ENCODE measurements around the gene BCR. TPM values are rescaled to one million over a fixed set of nuclear protein-coding genes. Genes with fewer than 3 reads are reported as not detected.
"Not testable (repeated sequence)": the region's sequence is repeated elsewhere in the genome, so short reads cannot be mapped to it uniquely, and the experiment has no call there.

Gene BCR
- total and polyA plus RNA-seq, 9 donors = 7.1 to 44.6 (median 35.6) TPM

DNA sequence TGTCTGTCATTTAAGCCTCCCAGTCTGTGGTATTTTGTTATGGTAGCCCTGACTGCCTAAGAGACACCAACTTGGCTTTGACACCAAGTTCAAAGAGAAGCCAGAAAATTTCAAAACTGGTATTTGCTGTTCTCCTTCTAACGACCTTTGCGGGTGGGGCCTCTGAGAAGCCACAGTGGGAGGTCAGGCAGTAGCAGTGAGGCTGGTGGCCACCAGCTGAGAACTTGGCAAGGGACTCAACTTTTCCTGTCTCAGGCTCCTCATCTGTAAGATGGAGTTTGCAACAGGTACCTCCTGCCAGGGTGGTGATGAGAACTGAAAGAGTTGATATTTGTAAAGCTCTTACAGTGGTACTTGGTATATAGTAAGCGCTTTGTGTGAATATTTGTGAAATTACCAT is 183.4 kb downstream of the BCR start:
- H3K36me3 ChIP-seq = no peaks in the 10 kb centered on the region
- no peak for DNase-seq
- WGBS, 3 donors = 50 to 61% (median 61%) methylated on average over 3 of the region's 3 CpGs
- TF ChIP-seq, protein P1, sequence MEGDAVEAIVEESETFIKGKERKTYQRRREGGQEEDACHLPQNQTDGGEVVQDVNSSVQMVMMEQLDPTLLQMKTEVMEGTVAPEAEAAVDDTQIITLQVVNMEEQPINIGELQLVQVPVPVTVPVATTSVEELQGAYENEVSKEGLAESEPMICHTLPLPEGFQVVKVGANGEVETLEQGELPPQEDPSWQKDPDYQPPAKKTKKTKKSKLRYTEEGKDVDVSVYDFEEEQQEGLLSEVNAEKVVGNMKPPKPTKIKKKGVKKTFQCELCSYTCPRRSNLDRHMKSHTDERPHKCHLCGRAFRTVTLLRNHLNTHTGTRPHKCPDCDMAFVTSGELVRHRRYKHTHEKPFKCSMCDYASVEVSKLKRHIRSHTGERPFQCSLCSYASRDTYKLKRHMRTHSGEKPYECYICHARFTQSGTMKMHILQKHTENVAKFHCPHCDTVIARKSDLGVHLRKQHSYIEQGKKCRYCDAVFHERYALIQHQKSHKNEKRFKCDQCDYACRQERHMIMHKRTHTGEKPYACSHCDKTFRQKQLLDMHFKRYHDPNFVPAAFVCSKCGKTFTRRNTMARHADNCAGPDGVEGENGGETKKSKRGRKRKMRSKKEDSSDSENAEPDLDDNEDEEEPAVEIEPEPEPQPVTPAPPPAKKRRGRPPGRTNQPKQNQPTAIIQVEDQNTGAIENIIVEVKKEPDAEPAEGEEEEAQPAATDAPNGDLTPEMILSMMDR (IDR thresholded peaks at IDR 0.05) = no peak
- TF ChIP-seq POLR2A (IDR thresholded peaks at IDR 0.05) = no peak
- no peak for TF ChIP-seq EP300 (IDR thresholded peaks at IDR 0.05)
- H3K27ac ChIP-seq = no peak overlapping the region
- no peaks in the 10 kb centered on the region for H3K9me3 ChIP-seq
- H3K4me1 ChIP-seq (ENCODE audit: insufficient read depth) = no peaks in the 10 kb centered on the region
- no peaks in the 10 kb centered on the region for H3K27me3 ChIP-seq
- intact Hi-C loops (cut with DNase I) = no loop called here
- no peak overlapping the region for H3K4me3 ChIP-seq

DNA sequence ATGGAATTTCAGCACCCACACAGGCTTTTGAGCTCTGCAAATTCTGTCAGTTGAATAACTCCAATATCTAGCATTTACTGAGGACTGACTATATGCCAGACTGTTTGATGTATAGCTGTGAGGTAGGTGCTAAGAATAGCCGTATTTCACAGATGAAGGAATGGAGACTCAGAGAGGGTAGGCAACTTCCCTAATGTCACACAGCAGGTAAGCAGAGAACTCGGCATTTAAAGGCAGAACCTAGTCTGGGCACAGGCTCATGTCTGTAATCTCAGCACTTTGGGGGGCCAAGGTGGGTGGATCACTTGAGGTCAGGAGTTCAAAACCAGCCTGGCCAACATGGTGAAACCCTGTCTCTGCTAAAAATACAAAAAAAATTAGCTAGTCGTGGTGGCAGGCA is 184.1 kb downstream of the BCR start:
- Histone ChIP-seq H3K27ac (no peak overlapping the region), H3K9me3 (no peaks in the 10 kb centered on the region), H3K27me3 (no peaks in the 10 kb centered on the region), H3K4me3 (no peak overlapping the region), H3K36me3 (no peaks in the 10 kb centered on the region), H3K4me1 (ENCODE audit: insufficient read depth) (no peaks in the 10 kb centered on the region)
- DNase-seq = no peak
- TF ChIP-seq, protein P1 (IDR thresholded peaks at IDR 0.05) = no peak
- TF ChIP-seq POLR2A (IDR thresholded peaks at IDR 0.05) (no peak), EP300 (IDR thresholded peaks at IDR 0.05) (no peak)
- WGBS, 3 donors = 50 to 80% (median 65%) methylated on average over 3 of the region's 3 CpGs
- intact Hi-C loops (cut with DNase I) = no loop called here

DNA sequence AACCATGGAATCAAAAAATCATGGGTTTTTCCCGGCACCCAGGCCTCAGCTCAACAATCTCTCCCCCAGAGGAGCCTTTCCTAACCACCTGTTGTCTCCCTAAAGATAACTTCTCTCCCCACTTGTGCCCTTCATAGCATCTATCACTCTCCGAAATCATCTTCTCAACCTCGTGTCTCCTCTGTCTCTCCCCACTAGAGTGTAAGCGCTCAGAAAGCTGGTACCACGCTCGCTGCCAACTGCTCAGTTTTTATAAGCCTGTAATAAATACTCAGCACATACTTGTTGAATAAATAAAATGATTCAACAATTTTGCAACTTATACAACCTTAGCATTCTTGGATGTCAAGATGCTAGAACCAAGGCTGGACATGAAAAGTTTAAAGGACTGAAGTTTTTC is 185.2 kb downstream of the BCR start:
- Histone ChIP-seq H3K27me3 (no peaks in the 10 kb centered on the region), H3K4me1 (ENCODE audit: insufficient read depth) (no peaks in the 10 kb centered on the region), H3K36me3 (no peaks in the 10 kb centered on the region), H3K27ac (no peak overlapping the region), H3K4me3 (no peak overlapping the region), H3K9me3 (no peaks in the 10 kb centered on the region)
- intact Hi-C loops (cut with DNase I) = no loop called here
- TF ChIP-seq, protein P1 (IDR thresholded peaks at IDR 0.05) = no peak
- TF ChIP-seq POLR2A (IDR thresholded peaks at IDR 0.05) = no peak
- no peak for TF ChIP-seq EP300 (IDR thresholded peaks at IDR 0.05)
- DNase-seq = no peak
- 85 to 94% (median 91%) methylated on average over 6 of the region's 6 CpGs for WGBS, 3 donors

DNA sequence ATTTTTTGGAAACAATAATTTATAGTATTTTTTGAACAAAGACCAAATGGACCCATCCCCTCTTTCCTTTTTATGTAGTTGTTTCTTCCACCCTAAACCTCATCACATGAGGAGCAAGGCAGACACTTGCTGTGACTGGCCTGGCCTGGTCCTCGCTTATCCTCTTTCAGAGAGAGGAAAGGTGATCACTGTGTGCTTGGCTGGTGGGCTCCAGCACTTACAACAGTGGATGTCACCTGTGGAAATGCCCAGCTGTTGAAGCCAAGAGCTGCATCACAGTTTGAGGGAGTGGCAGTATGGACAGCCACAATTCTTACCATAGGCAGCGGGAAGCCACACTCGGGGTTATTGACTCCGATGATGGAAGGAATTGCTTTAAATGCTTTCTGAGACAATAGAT is 185.7 kb downstream of the BCR start:
- WGBS, 3 donors = 87 to 95% (median 94%) methylated on average over 4 of the region's 4 CpGs
- Histone ChIP-seq H3K36me3 (no peaks in the 10 kb centered on the region), H3K4me1 (ENCODE audit: insufficient read depth) (no peaks in the 10 kb centered on the region), H3K27me3 (no peaks in the 10 kb centered on the region), H3K9me3 (no peaks in the 10 kb centered on the region), H3K27ac (no peak overlapping the region), H3K4me3 (no peak overlapping the region)
- no peak for DNase-seq
- intact Hi-C loops (cut with DNase I) = no loop called here
- TF ChIP-seq, protein P1 (IDR thresholded peaks at IDR 0.05) = no peak

DNA sequence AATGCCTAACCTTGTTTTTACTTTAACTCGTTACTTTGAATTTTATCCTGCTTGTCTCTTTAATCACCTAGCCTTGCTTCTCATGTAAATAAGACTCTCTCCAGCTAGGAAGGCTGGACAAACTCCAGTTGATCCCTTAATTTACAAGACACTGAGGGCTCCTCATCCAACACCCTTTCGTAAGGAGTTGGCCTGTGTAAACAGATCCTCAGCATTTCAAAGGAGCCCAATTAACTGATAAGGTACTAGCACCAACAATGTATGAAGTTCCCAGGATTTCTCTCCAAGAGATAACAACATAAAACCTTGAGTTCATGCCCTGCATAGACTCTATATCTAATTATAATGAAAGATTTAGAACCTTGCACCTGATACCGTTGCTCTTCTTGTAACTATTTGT is 186.9 kb downstream of the BCR start:
- DNase-seq; H3K27ac ChIP-seq; intact Hi-C loops (cut with DNase I); H3K4me3 ChIP-seq; H3K9me3 ChIP-seq; H3K36me3 ChIP-seq; H3K4me1 ChIP-seq (ENCODE audit: insufficient read depth); H3K27me3 ChIP-seq: not testable (repeated sequence)
- 9 to 22% (median 21%) methylated on average over 3 of the region's 3 CpGs for WGBS, 3 donors

Small RNAs within 50 kb of the gene (small RNA-seq; reads per million reads assigned to genes)
- not detected for gene BCRP8
- not detected for gene RF00017
- not detected for gene RF00066
- gene RN7SL263P = not detected

Other genes with a start within 250 kb of the BCR start
- gene GNAZ, start 110.0 kb upstream of the BCR start, total RNA-seq = 10 to 100 TPM; 11.1 to 40.8 (median 19.9) TPM
- 1 to 10 TPM; 7.2 to 8.7 TPM for gene GNAZ, start 110.0 kb upstream of the BCR start, polyA plus RNA-seq
- gene RSPH14, start 38.5 kb upstream of the BCR start, total RNA-seq = 1 to 10 TPM; 1.4 to 4.6 (median 3.2) TPM
- gene RSPH14, start 38.5 kb upstream of the BCR start, polyA plus RNA-seq = 1 to 10 TPM; 1.4 to 2.0 TPM
- 10 to 100 TPM in 3 of 7 donors, 1 to 10 TPM in 4; 3.9 to 18.7 (median 9.0) TPM for gene RAB36, start 35.0 kb upstream of the BCR start, total RNA-seq
- 1 to 10 TPM; 4.0 to 5.1 TPM for gene RAB36, start 35.0 kb upstream of the BCR start, polyA plus RNA-seq